ENCODE results near the gene CCDC146.
"Not testable (repeated sequence)": the region's sequence is repeated elsewhere in the genome, so short reads cannot be mapped to it uniquely, and the experiment has no call there.

GRCh38 chr7:77074786-77075396, 47.5 kb upstream of the CCDC146 start:
- TF ChIP-seq, protein P1, sequence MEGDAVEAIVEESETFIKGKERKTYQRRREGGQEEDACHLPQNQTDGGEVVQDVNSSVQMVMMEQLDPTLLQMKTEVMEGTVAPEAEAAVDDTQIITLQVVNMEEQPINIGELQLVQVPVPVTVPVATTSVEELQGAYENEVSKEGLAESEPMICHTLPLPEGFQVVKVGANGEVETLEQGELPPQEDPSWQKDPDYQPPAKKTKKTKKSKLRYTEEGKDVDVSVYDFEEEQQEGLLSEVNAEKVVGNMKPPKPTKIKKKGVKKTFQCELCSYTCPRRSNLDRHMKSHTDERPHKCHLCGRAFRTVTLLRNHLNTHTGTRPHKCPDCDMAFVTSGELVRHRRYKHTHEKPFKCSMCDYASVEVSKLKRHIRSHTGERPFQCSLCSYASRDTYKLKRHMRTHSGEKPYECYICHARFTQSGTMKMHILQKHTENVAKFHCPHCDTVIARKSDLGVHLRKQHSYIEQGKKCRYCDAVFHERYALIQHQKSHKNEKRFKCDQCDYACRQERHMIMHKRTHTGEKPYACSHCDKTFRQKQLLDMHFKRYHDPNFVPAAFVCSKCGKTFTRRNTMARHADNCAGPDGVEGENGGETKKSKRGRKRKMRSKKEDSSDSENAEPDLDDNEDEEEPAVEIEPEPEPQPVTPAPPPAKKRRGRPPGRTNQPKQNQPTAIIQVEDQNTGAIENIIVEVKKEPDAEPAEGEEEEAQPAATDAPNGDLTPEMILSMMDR (conservative IDR thresholded peaks at IDR 0.05), result not testable (repeated sequence)
- TF ChIP-seq ZFX (IDR thresholded peaks at IDR 0.05), result not testable (repeated sequence)

All from C4-2B (cell line).